WTC11 (cell line): ENCODE measurements around the gene SYMPK. TPM values are rescaled to one million over a fixed set of nuclear protein-coding genes. Genes with fewer than 3 reads are reported as not detected.
A peak's percentile ranks its signal among the peaks of the same experiment; 100 is the strongest.

ENCODE experiments used
- ATAC-seq: fragments of 200-7000 bp; cut with Tn5 transposase; 2 replicates; pipeline ENCODE4 v1.10.0; 2021; ENCODE audit warnings: mild to moderate bottlenecking, moderate library complexity
- CTCF ChIA-PET: fragments of 300-600 bp; sonication (Branson Sonifier 250); formaldehyde crosslinking; loops from one replicate; lab custom pipeline; 2021; ENCODE audit warnings: antibody characterized with exemption; lab: Charles Lee
- POLR2A ChIA-PET: fragments of 350-600 bp; sonication (Branson Sonifier 250); formaldehyde crosslinking; loops from one replicate; lab custom pipeline; 2021; ENCODE audit warnings: antibody characterized with exemption; lab: Charles Lee
- DNase-seq: peaks from one replicate; pipeline ENCODE4 v3.0.0; 2021; ENCODE audit warnings: low spot score
- H3K27ac Mint-ChIP-seq: 2 replicates; pipeline ENCODE4 v1.8.0; 2021; ENCODE audit warnings: mixed read lengths
- H3K27me3 Mint-ChIP-seq: 2 replicates; pipeline ENCODE4 v1.8.0; 2021; ENCODE audit warnings: low read depth, mild to moderate bottlenecking, moderate library complexity, mixed read lengths
- H3K36me3 Mint-ChIP-seq: 2 replicates; pipeline ENCODE4 v1.8.0; 2021; ENCODE audit warnings: mixed read lengths
- H3K4me1 Mint-ChIP-seq: 2 replicates; pipeline ENCODE4 v1.8.0; 2022; ENCODE audit warnings: mixed read lengths
- H3K4me3 Mint-ChIP-seq: 2 replicates; pipeline ENCODE4 v1.8.0; 2021; ENCODE audit warnings: mild to moderate bottlenecking, moderate library complexity, mixed read lengths
- H3K9me3 Mint-ChIP-seq: 2 replicates; pipeline ENCODE4 v1.8.0; 2021; ENCODE audit warnings: mixed read lengths
- AFF4 ChIP-seq: sonication (generic); formaldehyde crosslinking; IDR thresholded peaks from 2 replicates; pipeline ENCODE4 v1.8.1; 2023; ENCODE audit warnings: mild to moderate bottlenecking, missing genetic modification reagents, borderline replicate concordance
- CBFB ChIP-seq: sonication (generic); formaldehyde crosslinking; IDR thresholded peaks from 2 replicates; pipeline ENCODE4 v1.8.1; 2022; ENCODE audit warnings: mild to moderate bottlenecking, low read depth, missing genetic modification reagents
- ELF4 ChIP-seq: sonication (generic); formaldehyde crosslinking; IDR thresholded peaks from 2 replicates; pipeline ENCODE4 v1.8.1; 2022; ENCODE audit warnings: low read depth, mild to moderate bottlenecking, moderate library complexity, missing genetic modification reagents
- MXD4 ChIP-seq: fragments of 250-450 bp; sonication (Bioruptor Pico); IDR thresholded peaks from 2 replicates; pipeline ENCODE4 v1.8.0; 2021; ENCODE audit warnings: mild to moderate bottlenecking, moderate library complexity, borderline replicate concordance
- NFATC4 ChIP-seq: fragments of 250-450 bp; sonication (Bioruptor Pico); IDR thresholded peaks from 2 replicates; pipeline ENCODE4 v1.9.0; 2021; ENCODE audit warnings: mild to moderate bottlenecking
- SP1 ChIP-seq: sonication (generic); formaldehyde crosslinking; conservative IDR thresholded peaks from 2 replicates; pipeline ENCODE4 v1.8.1; 2022; ENCODE audit warnings: missing genetic modification reagents
- total RNA-seq: library from RNA; stranded (reverse); gene quantifications from 3 replicates; pipeline ENCODE4 v1.2.3, GENCODE V29; 2021
- TF ChIP-seq, protein P1 (sequence below): sonication (generic); formaldehyde crosslinking; IDR thresholded peaks from 2 replicates; pipeline ENCODE4 v1.8.1; 2022; ENCODE audit warnings: mild to moderate bottlenecking, missing genetic modification reagents, moderate library complexity, borderline replicate concordance
- TF ChIP-seq, protein P2 (sequence below): fragments of 200-600 bp; IDR thresholded peaks from 2 replicates; pipeline ENCODE4 v1.8.0; 2022; ENCODE audit warnings: antibody characterized with exemption
- TF ChIP-seq, protein P3 (sequence below): sonication (generic); formaldehyde crosslinking; IDR thresholded peaks from 2 replicates; pipeline ENCODE4 v1.8.0; 2023; ENCODE audit warnings: mild to moderate bottlenecking, missing genetic modification reagents

The SYMPK gene
- total RNA-seq, 1 experiment from 2014 or later = 106 TPM

DNA sequence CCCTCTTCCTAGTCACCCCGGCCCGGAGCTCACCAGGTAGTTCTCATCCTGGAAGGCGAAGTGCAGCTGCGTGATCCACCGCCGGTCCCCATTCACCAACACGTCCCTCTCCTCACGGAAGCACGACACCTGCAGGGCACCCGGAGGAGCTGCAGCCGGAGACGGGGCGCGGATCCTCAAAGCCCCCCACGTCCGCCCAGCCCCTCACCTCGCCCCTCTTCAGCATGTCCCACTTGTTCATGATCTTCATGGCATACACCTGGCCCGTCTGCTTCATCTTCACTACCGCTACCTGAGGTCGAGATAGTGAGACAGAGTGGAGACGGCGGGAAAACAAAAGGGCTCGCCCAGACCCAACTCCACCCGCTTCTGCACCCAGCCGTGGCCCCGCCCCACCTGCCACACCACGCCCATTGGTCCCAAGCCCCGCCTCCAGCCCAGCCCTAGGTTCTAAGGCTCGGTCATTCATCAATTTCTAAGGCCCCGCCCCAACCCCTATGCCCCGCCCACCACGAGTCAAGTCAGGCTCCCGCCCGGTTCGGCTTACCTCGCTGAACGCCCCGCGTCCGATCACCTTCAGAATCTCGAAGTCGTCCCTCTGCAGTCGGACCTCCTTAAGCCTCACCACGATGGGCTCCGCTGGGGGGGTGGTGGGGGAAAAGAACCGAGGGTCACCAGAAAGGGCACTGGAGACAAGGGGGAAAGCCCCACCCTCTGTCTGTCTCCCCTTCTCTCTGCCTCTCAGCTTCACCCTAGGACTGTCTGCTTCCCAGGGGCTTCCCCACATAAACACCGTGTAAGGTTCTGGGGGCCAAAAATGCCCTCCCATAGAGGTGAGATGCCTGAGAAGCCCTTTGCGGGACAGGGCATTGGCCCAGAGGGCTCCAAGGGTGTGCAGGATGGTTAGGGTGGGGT lies 83.5 kb downstream of the SYMPK start:
- no peaks in the 10 kb centered on the region for H3K9me3 Mint-ChIP-seq
- H3K27me3 Mint-ChIP-seq = peaks cover 35% of the 10 kb centered on the region
- H3K36me3 Mint-ChIP-seq = peaks cover 16% of the 10 kb centered on the region
- TF ChIP-seq, protein P1, sequence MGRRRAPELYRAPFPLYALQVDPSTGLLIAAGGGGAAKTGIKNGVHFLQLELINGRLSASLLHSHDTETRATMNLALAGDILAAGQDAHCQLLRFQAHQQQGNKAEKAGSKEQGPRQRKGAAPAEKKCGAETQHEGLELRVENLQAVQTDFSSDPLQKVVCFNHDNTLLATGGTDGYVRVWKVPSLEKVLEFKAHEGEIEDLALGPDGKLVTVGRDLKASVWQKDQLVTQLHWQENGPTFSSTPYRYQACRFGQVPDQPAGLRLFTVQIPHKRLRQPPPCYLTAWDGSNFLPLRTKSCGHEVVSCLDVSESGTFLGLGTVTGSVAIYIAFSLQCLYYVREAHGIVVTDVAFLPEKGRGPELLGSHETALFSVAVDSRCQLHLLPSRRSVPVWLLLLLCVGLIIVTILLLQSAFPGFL (CRISPR knock-in tag) = no peak
- TF ChIP-seq AFF4 (CRISPR knock-in tag) = no peak
- 0 out of 2 replicates have a peak, but pooled peaks have one; percentile 27 for TF ChIP-seq NFATC4
- no peak for TF ChIP-seq CBFB
- TF ChIP-seq, protein P2, sequence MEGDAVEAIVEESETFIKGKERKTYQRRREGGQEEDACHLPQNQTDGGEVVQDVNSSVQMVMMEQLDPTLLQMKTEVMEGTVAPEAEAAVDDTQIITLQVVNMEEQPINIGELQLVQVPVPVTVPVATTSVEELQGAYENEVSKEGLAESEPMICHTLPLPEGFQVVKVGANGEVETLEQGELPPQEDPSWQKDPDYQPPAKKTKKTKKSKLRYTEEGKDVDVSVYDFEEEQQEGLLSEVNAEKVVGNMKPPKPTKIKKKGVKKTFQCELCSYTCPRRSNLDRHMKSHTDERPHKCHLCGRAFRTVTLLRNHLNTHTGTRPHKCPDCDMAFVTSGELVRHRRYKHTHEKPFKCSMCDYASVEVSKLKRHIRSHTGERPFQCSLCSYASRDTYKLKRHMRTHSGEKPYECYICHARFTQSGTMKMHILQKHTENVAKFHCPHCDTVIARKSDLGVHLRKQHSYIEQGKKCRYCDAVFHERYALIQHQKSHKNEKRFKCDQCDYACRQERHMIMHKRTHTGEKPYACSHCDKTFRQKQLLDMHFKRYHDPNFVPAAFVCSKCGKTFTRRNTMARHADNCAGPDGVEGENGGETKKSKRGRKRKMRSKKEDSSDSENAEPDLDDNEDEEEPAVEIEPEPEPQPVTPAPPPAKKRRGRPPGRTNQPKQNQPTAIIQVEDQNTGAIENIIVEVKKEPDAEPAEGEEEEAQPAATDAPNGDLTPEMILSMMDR = peak; percentile 72; the same call in 1 of the 2 replicates
- TF ChIP-seq SP1 (CRISPR knock-in tag) = peak; percentile 41; the same call in 1 of the 2 replicates
- no peak for TF ChIP-seq ELF4
- TF ChIP-seq, all 79 proteins: peak for 3
- peak; percentile 85 for ATAC-seq
- POLR2A ChIA-PET = interaction anchor here (0.6 to 5.4 kb wide), 5 partner anchors 9 to 302 kb away, joined by 3 to 70 read pairs (median 3); partner anchors contain the start of gene SIX5
- CTCF ChIA-PET = interaction anchor here (0.6 to 5.4 kb wide), 30 partner anchors 9 to 340 kb away, joined by 3 to 175 read pairs (median 5); partner anchors contain the start of genes DMWD, FBXO46, FOXA3 and MYPOP
- DNase-seq = peak; percentile 98
- peak overlapping the region; percentile 78 for H3K4me3 Mint-ChIP-seq
- peaks cover 33% of the 10 kb centered on the region for H3K4me1 Mint-ChIP-seq
- peak overlapping the region; percentile 47; the same call in 1 of the 2 replicates for H3K27ac Mint-ChIP-seq

- ATAC-seq (no peak), DNase-seq (no peak)
- Mint-ChIP-seq H3K27ac (no peak overlapping the region), H3K4me3 (no peak overlapping the region), H3K9me3 (no peaks in the 10 kb centered on the region), H3K27me3 (peaks cover 29% of the 10 kb centered on the region), H3K4me1 (peaks cover 25% of the 10 kb centered on the region), H3K36me3 (peaks cover 18% of the 10 kb centered on the region)
- TF ChIP-seq MXD4 = no peak
- TF ChIP-seq, protein P3, sequence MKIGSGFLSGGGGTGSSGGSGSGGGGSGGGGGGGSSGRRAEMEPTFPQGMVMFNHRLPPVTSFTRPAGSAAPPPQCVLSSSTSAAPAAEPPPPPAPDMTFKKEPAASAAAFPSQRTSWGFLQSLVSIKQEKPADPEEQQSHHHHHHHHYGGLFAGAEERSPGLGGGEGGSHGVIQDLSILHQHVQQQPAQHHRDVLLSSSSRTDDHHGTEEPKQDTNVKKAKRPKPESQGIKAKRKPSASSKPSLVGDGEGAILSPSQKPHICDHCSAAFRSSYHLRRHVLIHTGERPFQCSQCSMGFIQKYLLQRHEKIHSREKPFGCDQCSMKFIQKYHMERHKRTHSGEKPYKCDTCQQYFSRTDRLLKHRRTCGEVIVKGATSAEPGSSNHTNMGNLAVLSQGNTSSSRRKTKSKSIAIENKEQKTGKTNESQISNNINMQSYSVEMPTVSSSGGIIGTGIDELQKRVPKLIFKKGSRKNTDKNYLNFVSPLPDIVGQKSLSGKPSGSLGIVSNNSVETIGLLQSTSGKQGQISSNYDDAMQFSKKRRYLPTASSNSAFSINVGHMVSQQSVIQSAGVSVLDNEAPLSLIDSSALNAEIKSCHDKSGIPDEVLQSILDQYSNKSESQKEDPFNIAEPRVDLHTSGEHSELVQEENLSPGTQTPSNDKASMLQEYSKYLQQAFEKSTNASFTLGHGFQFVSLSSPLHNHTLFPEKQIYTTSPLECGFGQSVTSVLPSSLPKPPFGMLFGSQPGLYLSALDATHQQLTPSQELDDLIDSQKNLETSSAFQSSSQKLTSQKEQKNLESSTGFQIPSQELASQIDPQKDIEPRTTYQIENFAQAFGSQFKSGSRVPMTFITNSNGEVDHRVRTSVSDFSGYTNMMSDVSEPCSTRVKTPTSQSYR = no peak
- ChIA-PET POLR2A (interaction anchor here (0.9 to 5.4 kb wide), 2 partner anchors 8 kb away, joined by 4 to 70 read pairs; partner anchors contain the start of gene SIX5), CTCF (interaction anchor here (0.6 to 5.4 kb wide), 2 partner anchors 9 kb away, joined by 3 to 175 read pairs; partner anchors contain the start of gene SIX5)
These were observed 84.8 kb downstream of the SYMPK start for GRCh38 chr19:45778010-45778661.
